IPS-20b (cell line): ENCODE results near the gene IDH2.

ENCODE experiments used
- H3K27ac ChIP-seq: one replicate; pipeline ENCODE4 v1.5.1; 2013; ENCODE audit warnings: low read length
- H3K27me3 ChIP-seq: 2 replicates; pipeline ENCODE4 v1.6.1; 2013; ENCODE audit warnings: mild to moderate bottlenecking, low read length, inconsistent platforms; ENCODE audit not compliant: insufficient read depth
- H3K36me3 ChIP-seq: 2 replicates; pipeline ENCODE4 v1.6.1; 2013; ENCODE audit warnings: low read depth, mild to moderate bottlenecking, inconsistent platforms, low read length, moderate library complexity; ENCODE audit not compliant: insufficient read depth
- H3K4me1 ChIP-seq: 2 replicates; pipeline ENCODE4 v1.6.1; 2013; ENCODE audit warnings: mild to moderate bottlenecking, control low read depth, inconsistent platforms, low read length, moderate library complexity; ENCODE audit not compliant: insufficient read depth
- H3K4me3 ChIP-seq: 2 replicates; pipeline ENCODE4 v1.5.1; 2013; ENCODE audit warnings: mild to moderate bottlenecking, low read length, inconsistent platforms
- H3K9ac ChIP-seq: 2 replicates; pipeline ENCODE4 v1.6.1; 2013; ENCODE audit warnings: low read depth, mild to moderate bottlenecking, inconsistent platforms, low read length, moderate library complexity
- H3K9me3 ChIP-seq: 2 replicates; pipeline ENCODE4 v1.6.1; 2013; ENCODE audit warnings: mild to moderate bottlenecking, low read depth, low read length, inconsistent platforms; ENCODE audit not compliant: insufficient read depth

The IDH2 gene

GRCh38 chr15:90046289-90046688 lies 56.0 kb downstream of the IDH2 start:
- no peak overlapping the region for H3K9ac ChIP-seq

DNA sequence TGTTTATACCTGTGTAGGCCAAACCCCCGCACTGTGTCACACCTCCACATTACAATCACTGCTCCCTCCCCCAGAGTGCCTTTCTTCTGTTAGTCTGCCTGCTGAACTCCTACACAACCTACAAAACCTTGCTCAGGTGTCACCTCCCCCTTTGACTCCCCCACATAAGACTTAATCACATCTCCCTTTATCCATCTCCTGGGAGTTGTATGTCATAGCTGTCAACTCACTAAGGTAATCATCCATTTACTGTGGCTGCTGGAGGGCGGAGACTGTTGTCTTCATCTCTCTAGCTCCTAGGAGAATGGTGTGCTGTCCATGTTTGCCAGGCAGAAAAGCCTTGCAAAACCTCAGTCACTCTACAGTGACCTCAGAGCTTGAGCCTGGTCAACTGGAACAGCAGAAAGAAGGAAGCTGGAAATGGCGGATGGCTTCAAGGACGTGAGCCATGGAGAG lies 57.3 kb downstream of the IDH2 start:
- Histone ChIP-seq H3K9ac (no peak overlapping the region), H3K27ac (no peak overlapping the region), H3K4me1 (peaks cover 12% of the 10 kb centered on the region; the same call in 1 of the 2 replicates), H3K9me3 (no peaks in the 10 kb centered on the region), H3K27me3 (no peaks in the 10 kb centered on the region), H3K4me3 (no peak overlapping the region), H3K36me3 (no peaks in the 10 kb centered on the region)

More at GRCh38 chr15:90046289-90046688, 56.0 kb downstream of the IDH2 start:
- Histone ChIP-seq H3K9me3 (no peaks in the 10 kb centered on the region), H3K4me1 (peaks cover 4% of the 10 kb centered on the region; the same call in 1 of the 2 replicates), H3K27ac (no peak overlapping the region), H3K36me3 (no peaks in the 10 kb centered on the region), H3K4me3 (no peak overlapping the region), H3K27me3 (no peaks in the 10 kb centered on the region)

GRCh38 chr15:90044191-90044590 lies 58.1 kb downstream of the IDH2 start:
- Histone ChIP-seq H3K9ac (no peak overlapping the region), H3K4me3 (no peak overlapping the region), H3K9me3 (no peaks in the 10 kb centered on the region), H3K4me1 (peaks cover 12% of the 10 kb centered on the region; the same call in 1 of the 2 replicates), H3K27me3 (no peaks in the 10 kb centered on the region), H3K36me3 (no peaks in the 10 kb centered on the region), H3K27ac (no peak overlapping the region)

- no peak overlapping the region for H3K27ac ChIP-seq
- H3K4me1 ChIP-seq: peaks cover 12% of the 10 kb centered on the region; the same call in 1 of the 2 replicates
These were observed 58.7 kb downstream of the IDH2 start for GRCh38 chr15:90043530-90044010.

DNA sequence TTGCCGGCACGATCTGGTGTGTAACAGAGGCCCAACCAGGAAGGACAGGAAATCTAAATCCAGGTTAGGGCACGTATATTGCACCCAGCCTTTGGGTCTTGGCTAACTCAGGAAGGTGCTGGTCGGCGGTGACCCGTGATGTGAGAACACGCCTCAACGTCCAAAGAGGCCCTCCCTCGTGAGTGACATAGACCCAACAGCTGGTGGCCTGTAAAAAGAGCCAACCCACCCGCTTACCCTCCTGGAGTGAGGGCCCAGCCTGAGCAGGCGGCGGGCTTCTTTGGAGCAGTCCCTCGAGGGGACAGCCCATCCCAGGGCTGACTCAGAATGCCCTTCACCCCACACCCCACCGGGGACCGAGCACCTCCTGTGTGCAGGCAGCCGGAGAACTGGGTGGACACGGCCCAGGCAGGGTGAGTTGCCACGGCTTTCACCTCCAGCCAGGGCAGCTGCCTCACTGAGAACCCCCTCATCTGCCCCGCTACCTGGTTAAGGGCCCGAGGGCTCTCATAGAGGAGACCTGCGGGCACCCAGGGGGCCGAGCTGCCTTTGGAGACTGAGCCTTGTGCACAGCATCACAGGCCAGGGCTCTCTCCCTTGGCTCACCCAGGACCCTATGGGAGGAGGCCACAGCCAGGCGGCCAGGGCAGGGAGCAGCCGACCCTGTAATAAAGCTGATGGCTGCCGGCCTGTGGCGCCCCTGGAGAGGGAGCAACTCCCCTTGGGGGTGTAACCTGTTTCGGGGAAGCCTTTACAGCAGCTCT lies 59.3 kb downstream of the IDH2 start:
- H3K9ac ChIP-seq: no peak overlapping the region
- H3K27ac ChIP-seq: no peak overlapping the region
- peaks cover 12% of the 10 kb centered on the region; the same call in 1 of the 2 replicates for H3K4me1 ChIP-seq
- no peaks in the 10 kb centered on the region for H3K9me3 ChIP-seq
- no peaks in the 10 kb centered on the region for H3K36me3 ChIP-seq
- H3K27me3 ChIP-seq: no peaks in the 10 kb centered on the region
- no peak overlapping the region for H3K4me3 ChIP-seq

More at GRCh38 chr15:90043530-90044010, 58.7 kb downstream of the IDH2 start:
- Histone ChIP-seq H3K9ac (no peak overlapping the region), H3K36me3 (no peaks in the 10 kb centered on the region), H3K9me3 (no peaks in the 10 kb centered on the region), H3K27me3 (no peaks in the 10 kb centered on the region), H3K4me3 (no peak overlapping the region)

- H3K27ac ChIP-seq: no peak overlapping the region
- no peaks in the 10 kb centered on the region for H3K36me3 ChIP-seq
- H3K9ac ChIP-seq: no peak overlapping the region
- H3K4me1 ChIP-seq: peaks cover 12% of the 10 kb centered on the region; the same call in 1 of the 2 replicates
- H3K9me3 ChIP-seq: no peaks in the 10 kb centered on the region
- no peak overlapping the region for H3K4me3 ChIP-seq
- H3K27me3 ChIP-seq: no peaks in the 10 kb centered on the region
These were observed 59.9 kb downstream of the IDH2 start for GRCh38 chr15:90042356-90042755.

- H3K4me3 ChIP-seq: no peak overlapping the region
- no peaks in the 10 kb centered on the region for H3K36me3 ChIP-seq
- no peak overlapping the region for H3K9ac ChIP-seq
- H3K27me3 ChIP-seq: no peaks in the 10 kb centered on the region
- H3K9me3 ChIP-seq: no peaks in the 10 kb centered on the region
- peaks cover 15% of the 10 kb centered on the region; the same call in 1 of the 2 replicates for H3K4me1 ChIP-seq
- no peak overlapping the region for H3K27ac ChIP-seq
These were observed 61.6 kb downstream of the IDH2 start for GRCh38 chr15:90040618-90041017.

DNA sequence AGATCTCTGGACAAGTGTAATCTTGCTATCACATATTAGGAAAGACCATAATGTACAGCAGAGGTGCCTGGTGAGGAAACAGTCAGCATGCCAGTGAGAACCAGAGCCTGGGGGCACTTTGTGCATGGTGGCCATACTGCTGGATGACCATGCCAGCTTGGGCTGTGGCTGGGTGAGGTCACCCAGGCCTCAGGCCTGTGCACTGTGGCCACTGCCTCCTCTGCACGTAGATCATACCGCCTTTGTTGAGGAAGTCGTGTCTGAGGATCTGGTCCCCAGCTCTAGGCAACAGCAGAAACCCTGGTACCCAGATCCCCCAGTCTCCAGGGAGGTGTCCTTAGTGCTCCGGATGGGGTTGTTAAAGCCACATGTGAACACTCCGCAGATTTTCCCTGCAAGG lies 62.3 kb downstream of the IDH2 start:
- Histone ChIP-seq H3K4me3 (no peak overlapping the region), H3K9me3 (no peaks in the 10 kb centered on the region), H3K36me3 (no peaks in the 10 kb centered on the region), H3K4me1 (peaks cover 20% of the 10 kb centered on the region), H3K27me3 (no peaks in the 10 kb centered on the region), H3K9ac (no peak overlapping the region), H3K27ac (no peak overlapping the region)

- H3K27ac ChIP-seq: no peak overlapping the region
- peaks cover 23% of the 10 kb centered on the region for H3K4me1 ChIP-seq
- no peaks in the 10 kb centered on the region for H3K36me3 ChIP-seq
- H3K9ac ChIP-seq: no peak overlapping the region
- H3K27me3 ChIP-seq: no peaks in the 10 kb centered on the region
- H3K4me3 ChIP-seq: no peak overlapping the region
- no peaks in the 10 kb centered on the region for H3K9me3 ChIP-seq
These were observed 63.6 kb downstream of the IDH2 start for GRCh38 chr15:90038632-90039095.

DNA sequence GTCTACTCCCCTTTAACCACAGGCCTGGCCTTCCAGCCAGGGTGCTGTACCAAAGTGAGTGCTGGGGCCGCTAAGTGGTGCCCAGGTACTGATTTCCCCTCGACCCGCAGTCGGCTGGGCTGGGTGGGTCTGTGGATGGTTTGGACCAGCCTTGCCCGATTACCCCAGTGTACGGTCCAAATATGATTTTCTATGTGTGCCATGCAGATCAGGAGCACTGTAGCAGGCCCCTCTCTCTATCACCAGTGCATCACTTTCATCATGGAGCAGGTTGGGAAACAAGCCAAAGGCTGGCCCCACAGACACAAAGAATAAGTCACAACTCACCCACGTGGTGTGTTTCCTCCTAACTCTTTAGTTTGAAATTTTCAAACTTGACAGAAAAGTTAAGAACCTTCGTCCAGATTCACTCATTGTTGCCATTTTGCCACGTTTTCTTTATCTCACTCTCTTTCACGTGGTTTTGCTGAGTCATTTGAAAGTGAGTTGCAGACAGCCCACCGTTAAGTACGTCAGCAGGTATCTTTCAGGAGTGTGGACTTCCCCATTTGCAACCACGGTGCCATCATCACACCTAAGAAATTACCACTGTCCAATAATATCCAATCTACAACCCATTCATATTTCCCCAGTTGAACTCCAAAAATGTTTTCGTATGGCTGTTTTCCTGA lies 64.2 kb downstream of the IDH2 start:
- Histone ChIP-seq H3K4me3 (no peak overlapping the region), H3K9ac (no peak overlapping the region), H3K27ac (no peak overlapping the region), H3K27me3 (no peaks in the 10 kb centered on the region), H3K4me1 (peaks cover 22% of the 10 kb centered on the region), H3K36me3 (no peaks in the 10 kb centered on the region), H3K9me3 (no peaks in the 10 kb centered on the region)

DNA sequence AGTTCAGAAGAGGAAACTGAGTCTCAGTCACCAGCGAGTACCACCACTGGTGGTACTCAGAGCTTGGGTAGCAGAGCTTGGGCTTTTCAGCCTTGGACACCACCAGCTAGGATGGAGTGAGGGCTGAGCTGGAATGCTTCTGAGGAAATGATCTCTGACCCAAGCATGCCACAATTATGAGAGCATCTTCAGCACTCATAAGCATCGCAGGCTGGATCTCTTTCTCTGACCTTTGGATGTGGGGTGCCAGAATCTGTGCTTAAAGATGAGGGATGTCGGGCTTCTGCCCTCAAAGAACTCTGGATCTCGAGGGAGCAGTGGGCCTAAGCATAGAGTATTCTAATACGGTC lies 64.8 kb downstream of the IDH2 start:
- H3K36me3 ChIP-seq: no peaks in the 10 kb centered on the region
- H3K27ac ChIP-seq: no peak overlapping the region
- H3K27me3 ChIP-seq: no peaks in the 10 kb centered on the region
- no peak overlapping the region for H3K9ac ChIP-seq
- peaks cover 22% of the 10 kb centered on the region for H3K4me1 ChIP-seq
- H3K9me3 ChIP-seq: no peaks in the 10 kb centered on the region
- H3K4me3 ChIP-seq: no peak overlapping the region
